Measurements from ENCODE around the gene STEAP1B. TPM values are rescaled to one million over a fixed set of nuclear protein-coding genes. Genes with fewer than 3 reads are reported as not detected.
"Not testable (repeated sequence)": the region's sequence is repeated elsewhere in the genome, so short reads cannot be mapped to it uniquely, and the experiment has no call there.

Gene STEAP1B
- 9.5 and 10.8 TPM in 2 replicates for total RNA-seq
- long read RNA-seq, partial matches to known transcripts, result 4 of 25 reads
- long read RNA-seq, other reads (novel, unspliced or antisense), result 19 of 25 reads

- H3K27ac Mint-ChIP-seq (ENCODE audit: unreplicated experiment), result peak within 1 kb of the TSS; percentile 14
- H3K9me3 Mint-ChIP-seq; H3K36me3 Mint-ChIP-seq (ENCODE audit: low read depth): not testable (repeated sequence)
- DNase-seq (ENCODE audit: low read depth, low spot score), result peak; percentile 93
- peak; percentile 75 for TF ChIP-seq CTCF (conservative IDR thresholded peaks at IDR 0.05)
- H3K4me1 Mint-ChIP-seq, result peaks cover 29% of the 10 kb centered on the region
- peak within 1 kb of the TSS; percentile 81 for H3K4me3 Mint-ChIP-seq
- peaks cover 12% of the 10 kb centered on the region for H3K27me3 Mint-ChIP-seq (ENCODE audit: low read depth)
These were observed at the start of gene STEAP1B for GRCh38 chr7:22499888-22500689. Gene STEAP1B (minus strand): TSS chr7:22500188. CDS start chr7:22494855, 5,333 bp downstream.

- no peaks in the 10 kb centered on the region for H3K36me3 Mint-ChIP-seq (ENCODE audit: low read depth)
- H3K9me3 Mint-ChIP-seq, result no peaks in the 10 kb centered on the region
- H3K4me1 Mint-ChIP-seq, result peaks cover 11% of the 10 kb centered on the region
- peak overlapping the region; percentile 91 for H3K4me3 Mint-ChIP-seq
- DNase-seq (ENCODE audit: low read depth, low spot score), result no peak
- H3K27ac Mint-ChIP-seq (ENCODE audit: unreplicated experiment), result no peak overlapping the region
- H3K27me3 Mint-ChIP-seq (ENCODE audit: low read depth), result peaks cover 56% of the 10 kb centered on the region
- no peak for TF ChIP-seq CTCF (conservative IDR thresholded peaks at IDR 0.05)
These were observed 49.1 kb upstream of the STEAP1B start for GRCh38 chr7:22549051-22549450.

DNA sequence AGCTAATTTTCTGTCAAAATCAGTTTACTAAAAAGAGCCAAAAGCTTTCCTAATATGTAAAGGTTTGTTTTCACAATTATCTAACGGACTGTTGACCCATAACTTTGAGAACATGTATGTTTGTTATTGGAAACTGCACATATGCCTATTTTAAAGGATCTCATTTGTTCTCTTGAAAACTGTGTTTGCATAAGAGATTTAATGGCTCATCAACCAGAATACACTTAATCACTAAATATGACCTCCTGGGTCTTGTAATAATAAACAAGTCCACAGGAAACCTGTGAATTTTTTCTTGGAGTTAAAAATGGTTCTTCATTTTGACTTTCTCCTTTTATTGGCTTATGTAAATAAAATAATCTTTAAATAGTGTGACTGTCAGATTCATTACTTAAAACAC, 48.3 kb upstream of the STEAP1B start:
- no peak overlapping the region for H3K4me3 Mint-ChIP-seq
- H3K27ac Mint-ChIP-seq (ENCODE audit: unreplicated experiment), result no peak overlapping the region
- H3K9me3 Mint-ChIP-seq, result no peaks in the 10 kb centered on the region
- peaks cover 52% of the 10 kb centered on the region for H3K27me3 Mint-ChIP-seq (ENCODE audit: low read depth)
- peaks cover 11% of the 10 kb centered on the region for H3K4me1 Mint-ChIP-seq
- H3K36me3 Mint-ChIP-seq (ENCODE audit: low read depth), result no peaks in the 10 kb centered on the region
- TF ChIP-seq CTCF (conservative IDR thresholded peaks at IDR 0.05), result no peak
- no peak for DNase-seq (ENCODE audit: low read depth, low spot score)

DNA sequence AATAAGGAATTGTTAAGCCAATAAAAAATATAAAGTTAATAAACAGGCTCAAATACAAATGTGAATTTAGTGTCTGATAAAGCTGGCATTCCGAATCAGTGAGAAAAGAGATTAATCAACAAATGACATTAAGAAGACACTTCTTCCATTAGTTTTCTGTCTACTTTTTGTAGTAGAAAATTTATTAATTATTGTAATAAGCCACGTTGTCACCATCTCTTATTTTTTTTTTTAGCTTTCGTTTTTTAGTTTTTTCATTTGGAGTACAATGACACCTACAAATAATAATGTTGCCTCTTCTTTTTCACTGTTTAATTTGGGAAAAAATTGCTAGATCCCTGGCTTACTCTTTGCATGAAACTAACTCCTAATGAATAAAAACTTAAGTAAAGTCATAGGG, 46.8 kb upstream of the STEAP1B start:
- no peak overlapping the region for H3K27ac Mint-ChIP-seq (ENCODE audit: unreplicated experiment)
- no peak for DNase-seq (ENCODE audit: low read depth, low spot score)
- no peaks in the 10 kb centered on the region for H3K9me3 Mint-ChIP-seq
- no peak for TF ChIP-seq CTCF (conservative IDR thresholded peaks at IDR 0.05)
- peaks cover 11% of the 10 kb centered on the region for H3K4me1 Mint-ChIP-seq
- peaks cover 41% of the 10 kb centered on the region for H3K27me3 Mint-ChIP-seq (ENCODE audit: low read depth)
- H3K36me3 Mint-ChIP-seq (ENCODE audit: low read depth), result no peaks in the 10 kb centered on the region
- no peak overlapping the region for H3K4me3 Mint-ChIP-seq

GRCh38 chr7:22545529-22545928, 45.5 kb upstream of the STEAP1B start:
- no peaks in the 10 kb centered on the region for H3K9me3 Mint-ChIP-seq
- no peak overlapping the region for H3K27ac Mint-ChIP-seq (ENCODE audit: unreplicated experiment)
- peaks cover 28% of the 10 kb centered on the region for H3K27me3 Mint-ChIP-seq (ENCODE audit: low read depth)
- no peak for TF ChIP-seq CTCF (conservative IDR thresholded peaks at IDR 0.05)
- DNase-seq (ENCODE audit: low read depth, low spot score), result no peak
- H3K4me3 Mint-ChIP-seq, result no peak overlapping the region
- H3K36me3 Mint-ChIP-seq (ENCODE audit: low read depth), result no peaks in the 10 kb centered on the region
- peaks cover 11% of the 10 kb centered on the region for H3K4me1 Mint-ChIP-seq

All from neural crest cell (in vitro differentiated cells).